Epithelial cell of esophagus (primary cell): Measurements from ENCODE around the gene DYNC2H1.

ENCODE experiments used
- DNase-seq: peaks from one replicate; pipeline ENCODE4 v3.0.0; 2010; ENCODE audit warnings: low read depth
- H3K4me3 ChIP-seq: 2 replicates; pipeline ENCODE4 v1.5.1; 2011; ENCODE audit warnings: mild to moderate bottlenecking, low read length, control low read depth
- CTCF ChIP-seq: IDR thresholded peaks from 2 replicates; pipeline ENCODE4 v1.5.1; 2011; ENCODE audit warnings: low read depth, mild to moderate bottlenecking, low read length, control low read depth, inconsistent platforms; ENCODE audit not compliant: insufficient read depth; ENCODE audit errors: missing control alignments

The DYNC2H1 gene

GRCh38 chr11:103327721-103328120, 218.5 kb downstream of the DYNC2H1 start:
- no peak overlapping the region for H3K4me3 ChIP-seq
- TF ChIP-seq CTCF = no peak
- DNase-seq = no peak

- no peak for DNase-seq
- no peak overlapping the region for H3K4me3 ChIP-seq
- no peak for TF ChIP-seq CTCF
These were observed 223.2 kb downstream of the DYNC2H1 start for GRCh38 chr11:103332409-103332808.

GRCh38 chr11:103338621-103339484, 229.6 kb downstream of the DYNC2H1 start:
- peak; percentile 24 for TF ChIP-seq CTCF
- H3K4me3 ChIP-seq = no peak overlapping the region
- peak; percentile 13 for DNase-seq

- no peak overlapping the region for H3K4me3 ChIP-seq
- DNase-seq = no peak
- TF ChIP-seq CTCF = no peak
These were observed 230.2 kb downstream of the DYNC2H1 start for GRCh38 chr11:103339485-103339857.

- H3K4me3 ChIP-seq = no peak overlapping the region
- DNase-seq = no peak
- TF ChIP-seq CTCF = no peak
These were observed 231.7 kb downstream of the DYNC2H1 start for GRCh38 chr11:103340956-103341355.

- H3K4me3 ChIP-seq = no peak overlapping the region
- DNase-seq = no peak
- TF ChIP-seq CTCF = no peak
These were observed 235.7 kb downstream of the DYNC2H1 start for GRCh38 chr11:103344886-103345285.

GRCh38 chr11:103349595-103349994, 240.4 kb downstream of the DYNC2H1 start:
- no peak for DNase-seq
- TF ChIP-seq CTCF = no peak
- H3K4me3 ChIP-seq = no peak overlapping the region
